NCI-H345 treated with DMSO at 0.1 percent for 48 hours (cell line): ENCODE measurements around the gene LPIN1.
"Not testable (repeated sequence)": the region's sequence is repeated elsewhere in the genome, so short reads cannot be mapped to it uniquely, and the experiment has no call there.

ENCODE experiments used
- DNase-seq: peaks from one replicate; lab custom pipeline; 2025; ENCODE audit not compliant: unreplicated experiment; lab: John Stamatoyannopoulos, UW

LPIN1 gene

GRCh38 chr2:11831415-11831814, 85.0 kb downstream of the LPIN1 start:
- no peak for DNase-seq

GRCh38 chr2:11832531-11832930, 86.1 kb downstream of the LPIN1 start:
- DNase-seq = no peak

- DNase-seq = no peak
These were observed 87.2 kb downstream of the LPIN1 start for GRCh38 chr2:11833601-11834000.

- DNase-seq = no peak
These were observed 89.0 kb downstream of the LPIN1 start for GRCh38 chr2:11835403-11835802.

- DNase-seq = no peak
These were observed 90.3 kb downstream of the LPIN1 start for GRCh38 chr2:11836647-11837219.

GRCh38 chr2:11837875-11838734, 91.7 kb downstream of the LPIN1 start:
- DNase-seq = no peak

- DNase-seq = no peak
These were observed 93.5 kb downstream of the LPIN1 start for GRCh38 chr2:11839916-11840315.

- no peak for DNase-seq
These were observed 95.9 kb downstream of the LPIN1 start for GRCh38 chr2:11842336-11842735.

GRCh38 chr2:11844798-11845197, 98.4 kb downstream of the LPIN1 start:
- DNase-seq = not testable (repeated sequence)

GRCh38 chr2:11847935-11848334, 101.5 kb downstream of the LPIN1 start:
- DNase-seq = not testable (repeated sequence)

GRCh38 chr2:11850082-11850481, 103.7 kb downstream of the LPIN1 start:
- no peak for DNase-seq

GRCh38 chr2:11852526-11853196, 106.2 kb downstream of the LPIN1 start:
- DNase-seq = no peak

GRCh38 chr2:11853197-11853588, 106.8 kb downstream of the LPIN1 start:
- no peak for DNase-seq

GRCh38 chr2:11855064-11855760, 108.8 kb downstream of the LPIN1 start:
- no peak for DNase-seq

GRCh38 chr2:11856095-11856494, 109.7 kb downstream of the LPIN1 start:
- no peak for DNase-seq

GRCh38 chr2:11858883-11859282, 112.5 kb downstream of the LPIN1 start:
- no peak for DNase-seq

GRCh38 chr2:11859975-11860374, 113.5 kb downstream of the LPIN1 start:
- not testable (repeated sequence) for DNase-seq

GRCh38 chr2:11861044-11861443, 114.6 kb downstream of the LPIN1 start:
- no peak for DNase-seq

- no peak for DNase-seq
These were observed 115.6 kb downstream of the LPIN1 start for GRCh38 chr2:11862049-11862448.

GRCh38 chr2:11863103-11863502, 116.7 kb downstream of the LPIN1 start:
- no peak for DNase-seq

- peak; percentile 44 for DNase-seq
These were observed 117.3 kb downstream of the LPIN1 start for GRCh38 chr2:11863513-11864328.
